ENCODE data around the gene HSPA4. TPM values are rescaled to one million over a fixed set of nuclear protein-coding genes. Genes with fewer than 3 reads are reported as not detected.

Gene HSPA4
- total RNA-seq, 2 donors from 2014 or later = 21.8 to 26.2 TPM

GRCh38 chr5:133063965-133064364 is 12.2 kb downstream of the HSPA4 start:
- ATAC-seq = no peak
- no peak overlapping the region for H3K4me3 ChIP-seq
- peaks cover 0 to 5% of the 10 kb centered on the region in 2 donors for H3K36me3 ChIP-seq (replicated peaks in 1 of 2; ENCODE audit: insufficient read depth in 1 of 2, low read depth in 2 of 2)
- intact Hi-C loops (cut with DNase I) = no loop called here
- 77 to 83% methylated on average over 10 of the region's 10 CpGs for WGBS, 2 donors
- no peaks in the 10 kb centered on the region for H3K9me3 ChIP-seq
- H3K4me1 ChIP-seq = peaks cover 13% of the 10 kb centered on the region
- H3K27me3 ChIP-seq = no peaks in the 10 kb centered on the region
- DNase-seq = no peak
- no peak overlapping the region for H3K27ac ChIP-seq
- TF ChIP-seq CTCF (IDR thresholded peaks at IDR 0.05) = no peak
- TF ChIP-seq POLR2A (IDR thresholded peaks at IDR 0.05) = no peak

- no peak overlapping the region for H3K27ac ChIP-seq
- TF ChIP-seq CTCF (IDR thresholded peaks at IDR 0.05) = no peak
- TF ChIP-seq POLR2A (IDR thresholded peaks at IDR 0.05) = no peak
- WGBS, 2 donors = 65 to 72% methylated on average over 1 of the region's 1 CpG
These were observed 13.7 kb downstream of the HSPA4 start for GRCh38 chr5:133065471-133065870.

GRCh38 chr5:133066045-133066444 is 14.2 kb downstream of the HSPA4 start:
- H3K27me3 ChIP-seq = no peaks in the 10 kb centered on the region
- DNase-seq (no peak), ATAC-seq (no peak)
- no peaks in the 10 kb centered on the region for H3K9me3 ChIP-seq
- H3K4me3 ChIP-seq = no peak overlapping the region
- peaks cover 13% of the 10 kb centered on the region for H3K4me1 ChIP-seq
- TF ChIP-seq POLR2A (IDR thresholded peaks at IDR 0.05) (no peak), CTCF (IDR thresholded peaks at IDR 0.05) (no peak)
- intact Hi-C loops (cut with DNase I) = no loop called here
- 86 to 87% methylated on average over 2 of the region's 2 CpGs for WGBS, 2 donors
- H3K27ac ChIP-seq = no peak overlapping the region
- H3K36me3 ChIP-seq (replicated peaks in 1 of 2; ENCODE audit: insufficient read depth in 1 of 2, low read depth in 2 of 2) = peaks cover 0 to 8% of the 10 kb centered on the region in 2 donors

More at GRCh38 chr5:133065471-133065870, 13.7 kb downstream of the HSPA4 start:
- no peaks in the 10 kb centered on the region for H3K27me3 ChIP-seq
- no peak overlapping the region for H3K4me3 ChIP-seq
- no peak for ATAC-seq
- intact Hi-C loops (cut with DNase I) = no loop called here
- peaks cover 13% of the 10 kb centered on the region for H3K4me1 ChIP-seq
- DNase-seq = no peak
- no peaks in the 10 kb centered on the region for H3K9me3 ChIP-seq
- peaks cover 0 to 6% of the 10 kb centered on the region in 2 donors for H3K36me3 ChIP-seq (replicated peaks in 1 of 2; ENCODE audit: insufficient read depth in 1 of 2, low read depth in 2 of 2)

- WGBS, 2 donors = 80 to 96% methylated on average over 4 of the region's 4 CpGs
- Histone ChIP-seq H3K27me3 (no peaks in the 10 kb centered on the region), H3K4me3 (no peak overlapping the region), H3K9me3 (no peaks in the 10 kb centered on the region), H3K36me3 (replicated peaks in 1 of 2; ENCODE audit: insufficient read depth in 1 of 2, low read depth in 2 of 2) (peaks cover 0 to 10% of the 10 kb centered on the region in 2 donors), H3K27ac (no peak overlapping the region), H3K4me1 (peaks cover 5% of the 10 kb centered on the region)
- intact Hi-C loops (cut with DNase I) = no loop called here
- DNase-seq = no peak
- TF ChIP-seq POLR2A (IDR thresholded peaks at IDR 0.05) (no peak), CTCF (IDR thresholded peaks at IDR 0.05) (no peak)
- no peak for ATAC-seq
These were observed 20.2 kb downstream of the HSPA4 start for GRCh38 chr5:133072021-133072420.
